Activated naive CD4-positive, alpha-beta T cell treated with anti-CD3 and anti-CD28 coated beads, Interleukin-2, amount 50 U/mL, for 24 hours (primary cell): ENCODE results near the gene CD74.
A peak's percentile ranks its signal among the peaks of the same experiment; 100 is the strongest.
"Not testable (repeated sequence)": the region's sequence is repeated elsewhere in the genome, so short reads cannot be mapped to it uniquely, and the experiment has no call there.

Source experiments
- H3K27ac Mint-ChIP-seq: one replicate; pipeline ENCODE4 v1.8.0; 2021; ENCODE audit warnings: mild to moderate bottlenecking, mixed read lengths
- H3K27me3 Mint-ChIP-seq: one replicate; pipeline ENCODE4 v1.8.0; 2021; ENCODE audit warnings: mixed read lengths
- H3K36me3 Mint-ChIP-seq: one replicate; pipeline ENCODE4 v1.8.0; 2021; ENCODE audit warnings: mixed read lengths
- H3K4me1 Mint-ChIP-seq: one replicate; pipeline ENCODE4 v1.8.0; 2021; ENCODE audit warnings: mixed read lengths
- H3K4me3 Mint-ChIP-seq: one replicate; pipeline ENCODE4 v1.8.0; 2021; ENCODE audit warnings: mild to moderate bottlenecking, mixed read lengths
- H3K9me3 Mint-ChIP-seq: one replicate; pipeline ENCODE4 v1.8.0; 2021; ENCODE audit warnings: mixed read lengths

CD74 gene

GRCh38 chr5:150428106-150428876 is 15.6 kb upstream of the CD74 start:
- Mint-ChIP-seq H3K27ac (no peak overlapping the region), H3K27me3 (no peaks in the 10 kb centered on the region), H3K4me3 (no peak overlapping the region), H3K36me3 (no peaks in the 10 kb centered on the region), H3K9me3 (no peaks in the 10 kb centered on the region), H3K4me1 (no peaks in the 10 kb centered on the region)

- not testable (repeated sequence) for H3K4me1 Mint-ChIP-seq, H3K27ac Mint-ChIP-seq, H3K36me3 Mint-ChIP-seq, H3K9me3 Mint-ChIP-seq, H3K27me3 Mint-ChIP-seq, H3K4me3 Mint-ChIP-seq
Measured at GRCh38 chr5:150426165-150426564, 13.5 kb upstream of the CD74 start.

DNA sequence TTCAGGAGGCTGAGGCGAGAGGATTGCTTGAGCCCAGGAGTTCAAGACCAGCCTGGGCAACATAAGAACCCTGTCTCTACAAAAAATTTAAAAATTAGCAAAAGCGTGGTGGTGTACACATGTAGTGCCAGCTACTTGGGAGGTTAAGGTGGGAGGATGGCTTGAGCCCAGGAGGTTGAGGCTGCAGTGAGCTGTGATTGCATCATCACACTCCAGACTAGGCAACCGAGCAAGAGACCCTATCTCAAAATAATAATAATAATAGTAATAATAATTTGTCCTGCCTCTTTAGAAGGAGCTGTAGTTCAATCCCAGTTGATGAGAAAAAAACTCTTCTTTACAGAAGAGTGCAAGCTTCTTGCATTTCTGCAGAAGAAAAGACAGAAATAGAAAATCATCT is 10.0 kb upstream of the CD74 start:
- Mint-ChIP-seq H3K4me3 (no peak overlapping the region), H3K36me3 (no peaks in the 10 kb centered on the region), H3K27ac (no peak overlapping the region), H3K9me3 (no peaks in the 10 kb centered on the region), H3K4me1 (no peaks in the 10 kb centered on the region), H3K27me3 (no peaks in the 10 kb centered on the region)

GRCh38 chr5:150422075-150422474 is 9.4 kb upstream of the CD74 start:
- no peak overlapping the region for H3K27ac Mint-ChIP-seq
- H3K27me3 Mint-ChIP-seq, result no peaks in the 10 kb centered on the region
- no peaks in the 10 kb centered on the region for H3K9me3 Mint-ChIP-seq
- no peak overlapping the region for H3K4me3 Mint-ChIP-seq
- no peaks in the 10 kb centered on the region for H3K36me3 Mint-ChIP-seq
- H3K4me1 Mint-ChIP-seq, result no peaks in the 10 kb centered on the region

DNA sequence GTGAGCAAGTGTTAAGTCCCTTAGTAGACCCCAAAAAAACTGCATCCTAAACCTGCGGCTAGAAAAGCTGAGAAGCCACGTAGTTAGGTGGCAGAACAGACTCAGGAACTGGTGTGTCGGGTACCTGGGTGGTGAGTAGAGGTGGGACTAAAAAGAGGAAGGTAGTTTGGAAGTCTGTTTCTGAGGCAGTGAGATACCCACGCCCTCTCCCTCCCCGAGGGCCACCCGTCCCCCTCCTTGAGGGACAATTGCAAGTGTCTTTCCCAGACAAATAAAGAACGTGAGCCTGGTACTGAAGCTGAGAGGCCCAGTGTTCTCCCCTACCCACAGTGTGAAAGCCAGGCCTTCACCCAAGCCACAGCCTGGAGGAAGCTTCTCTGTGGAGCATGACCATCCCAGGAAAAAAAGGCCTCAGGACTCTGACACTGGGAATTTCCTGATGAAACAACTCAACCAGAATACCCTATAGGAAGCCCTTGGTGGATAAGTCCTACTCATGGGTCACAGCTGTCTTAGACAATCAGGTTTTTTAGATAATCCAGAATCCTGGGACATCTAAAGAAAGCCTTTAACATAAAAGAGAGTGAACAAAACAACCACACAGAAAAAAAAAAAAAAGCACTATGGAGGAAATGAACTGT is 7.0 kb upstream of the CD74 start:
- H3K9me3 Mint-ChIP-seq, result no peaks in the 10 kb centered on the region
- no peaks in the 10 kb centered on the region for H3K36me3 Mint-ChIP-seq
- H3K27me3 Mint-ChIP-seq, result no peaks in the 10 kb centered on the region
- no peak overlapping the region for H3K27ac Mint-ChIP-seq
- H3K4me3 Mint-ChIP-seq, result no peak overlapping the region
- H3K4me1 Mint-ChIP-seq, result no peaks in the 10 kb centered on the region

- H3K4me3 Mint-ChIP-seq, H3K36me3 Mint-ChIP-seq, H3K27me3 Mint-ChIP-seq, H3K9me3 Mint-ChIP-seq: not testable (repeated sequence)
- Mint-ChIP-seq H3K27ac (peak overlapping the region; percentile 62), H3K4me1 (peaks cover 36% of the 10 kb centered on the region)
Measured at GRCh38 chr5:150413902-150414790, 1.4 kb upstream of the CD74 start.

DNA sequence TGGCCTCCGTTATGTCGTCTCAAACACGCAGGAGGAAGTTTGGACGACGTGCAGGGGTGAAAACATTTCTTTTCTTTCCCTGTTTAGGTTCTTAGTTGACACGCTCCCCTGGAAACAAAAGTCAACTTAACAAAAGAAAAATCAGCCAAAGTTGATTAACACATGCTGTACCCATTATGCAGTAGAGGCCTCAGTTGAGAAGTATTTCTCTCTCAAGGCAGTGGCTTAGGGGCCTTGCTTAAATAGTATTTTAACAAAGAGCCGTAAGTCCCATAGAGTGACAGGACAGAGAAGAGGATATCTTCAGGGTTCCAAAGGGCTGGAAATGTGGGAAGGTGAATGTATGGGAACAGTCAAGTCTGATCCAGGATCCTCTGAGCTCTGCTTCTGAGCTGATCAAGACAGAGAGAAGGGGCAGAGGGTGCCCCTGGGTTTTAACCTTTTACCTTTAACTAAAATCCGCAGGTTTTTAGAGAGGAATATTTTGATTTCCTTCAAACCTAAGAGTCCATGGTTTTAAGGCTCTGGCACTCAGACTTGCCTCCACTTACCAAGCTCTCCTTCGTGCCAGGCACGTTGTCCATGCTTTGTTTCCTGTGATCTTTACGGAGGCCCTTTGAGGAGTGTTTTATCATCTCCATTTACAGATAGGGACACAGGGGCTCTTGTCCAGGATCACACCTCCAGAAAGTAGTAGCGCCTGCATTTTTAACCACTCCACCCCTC is 629 bp upstream of the CD74 start:
- Mint-ChIP-seq H3K9me3 (no peaks in the 10 kb centered on the region), H3K4me3 (peak overlapping the region; percentile 96), H3K4me1 (peaks cover 42% of the 10 kb centered on the region), H3K27me3 (no peaks in the 10 kb centered on the region), H3K27ac (peak overlapping the region; percentile 96), H3K36me3 (peaks cover 2% of the 10 kb centered on the region)

- peaks cover 42% of the 10 kb centered on the region for H3K4me1 Mint-ChIP-seq
- H3K4me3 Mint-ChIP-seq, result peak overlapping the region; percentile 96
- no peaks in the 10 kb centered on the region for H3K9me3 Mint-ChIP-seq
- H3K27me3 Mint-ChIP-seq, result no peaks in the 10 kb centered on the region
- peak overlapping the region; percentile 96 for H3K27ac Mint-ChIP-seq
- H3K36me3 Mint-ChIP-seq, result peaks cover 2% of the 10 kb centered on the region
Measured at GRCh38 chr5:150411245-150411979, 1.3 kb downstream of the CD74 start.

DNA sequence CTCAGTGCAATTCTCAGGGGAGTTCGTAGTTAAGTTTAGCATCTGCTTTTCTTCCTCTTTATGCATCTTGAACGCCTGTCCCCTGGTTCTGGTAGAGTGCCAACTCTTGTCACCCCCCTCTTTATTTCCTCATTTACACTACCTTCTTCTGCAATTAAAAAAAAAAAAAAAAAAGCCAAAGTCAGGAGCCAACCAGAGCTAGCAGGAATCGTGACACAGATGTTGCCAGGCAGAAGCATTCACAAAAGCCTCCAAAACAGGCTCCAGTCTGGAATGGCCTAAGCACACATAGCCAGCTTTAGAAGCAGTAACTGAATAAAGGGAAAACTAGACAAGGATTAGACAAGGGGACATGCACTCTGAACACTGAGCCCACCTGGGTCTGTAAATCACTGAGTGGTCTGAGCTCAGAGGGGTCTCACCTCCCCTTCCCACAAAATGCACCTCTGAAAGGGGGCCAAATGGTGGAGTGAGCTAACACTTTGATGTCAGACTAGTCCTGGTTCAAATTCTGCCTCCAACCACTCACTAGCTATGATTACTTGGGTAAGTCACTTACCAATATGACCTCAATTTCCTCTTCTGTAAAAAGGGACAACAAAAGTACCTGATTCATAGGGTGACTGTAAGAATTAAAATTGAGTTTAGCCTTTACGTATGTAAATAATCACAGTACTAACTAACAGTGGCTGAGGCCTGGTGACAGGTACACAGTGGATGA is 2.0 kb downstream of the CD74 start:
- Mint-ChIP-seq H3K4me3 (peak overlapping the region; percentile 96), H3K36me3 (peaks cover 5% of the 10 kb centered on the region), H3K27me3 (no peaks in the 10 kb centered on the region), H3K27ac (peak overlapping the region; percentile 89), H3K9me3 (no peaks in the 10 kb centered on the region), H3K4me1 (peaks cover 42% of the 10 kb centered on the region)

GRCh38 chr5:150409638-150410523 is 2.8 kb downstream of the CD74 start:
- Mint-ChIP-seq H3K36me3 (peaks cover 5% of the 10 kb centered on the region), H3K27ac (peak overlapping the region; percentile 55), H3K27me3 (no peaks in the 10 kb centered on the region), H3K4me1 (peaks cover 42% of the 10 kb centered on the region), H3K4me3 (peak overlapping the region; percentile 96), H3K9me3 (no peaks in the 10 kb centered on the region)

DNA sequence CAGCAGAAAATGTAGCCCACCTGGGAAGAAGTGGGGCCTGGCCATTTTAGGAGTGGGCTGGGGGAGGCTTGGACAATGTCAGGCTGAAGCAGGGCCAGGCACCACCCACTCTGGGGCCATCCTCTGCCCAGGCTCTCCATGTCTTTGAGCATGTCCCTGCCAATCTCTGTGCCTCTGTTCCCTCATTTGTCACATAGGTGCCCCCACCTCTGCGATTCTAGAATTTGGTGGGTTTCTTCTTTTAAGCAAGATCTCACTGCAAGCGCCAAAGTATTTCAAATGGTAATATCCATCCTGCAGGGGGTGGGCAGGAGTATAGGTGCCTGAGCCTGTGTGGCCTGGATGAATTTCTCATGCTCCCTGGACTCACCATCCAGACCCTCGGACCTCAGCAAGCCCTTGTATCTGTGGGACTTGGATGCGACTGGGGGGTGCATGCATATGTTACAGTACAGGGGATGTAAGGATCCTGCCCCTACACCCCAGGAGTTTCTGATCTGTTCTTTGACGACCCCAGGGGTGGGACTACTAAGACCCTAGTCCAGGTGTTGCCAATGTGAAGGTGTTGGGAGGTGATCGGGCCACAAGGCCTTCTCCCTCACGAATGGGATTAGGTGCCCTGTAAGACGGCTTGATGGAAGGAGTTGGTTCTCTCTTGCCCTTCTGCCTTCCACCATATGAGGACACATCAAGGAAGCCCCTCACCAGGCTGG is 4.3 kb downstream of the CD74 start:
- H3K4me3 Mint-ChIP-seq, result no peak overlapping the region
- peaks cover 5% of the 10 kb centered on the region for H3K36me3 Mint-ChIP-seq

GRCh38 chr5:150407096-150407720 is 5.5 kb downstream of the CD74 start:
- Mint-ChIP-seq H3K27me3 (no peaks in the 10 kb centered on the region), H3K4me1 (peaks cover 28% of the 10 kb centered on the region), H3K9me3 (no peaks in the 10 kb centered on the region), H3K4me3 (no peak overlapping the region), H3K36me3 (peaks cover 5% of the 10 kb centered on the region), H3K27ac (no peak overlapping the region)

More for the DNA sequence above, 4.3 kb downstream of the CD74 start:
- Mint-ChIP-seq H3K9me3 (no peaks in the 10 kb centered on the region), H3K27ac (peak overlapping the region; percentile 41), H3K27me3 (no peaks in the 10 kb centered on the region), H3K4me1 (peaks cover 38% of the 10 kb centered on the region)

DNA sequence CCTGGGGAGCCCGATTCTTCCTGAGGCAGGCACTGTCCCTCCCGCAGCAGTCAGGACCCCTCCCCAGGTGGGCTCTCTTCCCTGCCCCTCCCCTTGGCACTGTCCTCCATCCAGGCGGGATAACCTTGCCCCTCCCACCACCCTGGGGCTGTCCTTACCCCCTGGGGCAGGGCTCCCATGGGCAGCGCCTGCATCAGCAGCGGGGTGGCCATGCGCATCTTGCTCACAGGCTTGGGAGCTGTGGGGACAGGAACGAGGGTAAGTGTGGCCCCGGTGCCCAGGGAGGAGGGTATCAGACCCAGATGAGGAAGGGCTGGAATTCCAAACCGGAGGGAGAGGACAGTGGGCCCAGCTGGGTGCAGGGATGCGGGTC is 6.0 kb downstream of the CD74 start:
- no peak overlapping the region for H3K27ac Mint-ChIP-seq
- peaks cover 28% of the 10 kb centered on the region for H3K4me1 Mint-ChIP-seq
- peaks cover 5% of the 10 kb centered on the region for H3K36me3 Mint-ChIP-seq

More for the DNA sequence above, 6.0 kb downstream of the CD74 start:
- Mint-ChIP-seq H3K4me3 (no peak overlapping the region), H3K27me3 (no peaks in the 10 kb centered on the region), H3K9me3 (no peaks in the 10 kb centered on the region)
